Measurements from ENCODE around the gene KDM4C.

KDM4C gene

DNA sequence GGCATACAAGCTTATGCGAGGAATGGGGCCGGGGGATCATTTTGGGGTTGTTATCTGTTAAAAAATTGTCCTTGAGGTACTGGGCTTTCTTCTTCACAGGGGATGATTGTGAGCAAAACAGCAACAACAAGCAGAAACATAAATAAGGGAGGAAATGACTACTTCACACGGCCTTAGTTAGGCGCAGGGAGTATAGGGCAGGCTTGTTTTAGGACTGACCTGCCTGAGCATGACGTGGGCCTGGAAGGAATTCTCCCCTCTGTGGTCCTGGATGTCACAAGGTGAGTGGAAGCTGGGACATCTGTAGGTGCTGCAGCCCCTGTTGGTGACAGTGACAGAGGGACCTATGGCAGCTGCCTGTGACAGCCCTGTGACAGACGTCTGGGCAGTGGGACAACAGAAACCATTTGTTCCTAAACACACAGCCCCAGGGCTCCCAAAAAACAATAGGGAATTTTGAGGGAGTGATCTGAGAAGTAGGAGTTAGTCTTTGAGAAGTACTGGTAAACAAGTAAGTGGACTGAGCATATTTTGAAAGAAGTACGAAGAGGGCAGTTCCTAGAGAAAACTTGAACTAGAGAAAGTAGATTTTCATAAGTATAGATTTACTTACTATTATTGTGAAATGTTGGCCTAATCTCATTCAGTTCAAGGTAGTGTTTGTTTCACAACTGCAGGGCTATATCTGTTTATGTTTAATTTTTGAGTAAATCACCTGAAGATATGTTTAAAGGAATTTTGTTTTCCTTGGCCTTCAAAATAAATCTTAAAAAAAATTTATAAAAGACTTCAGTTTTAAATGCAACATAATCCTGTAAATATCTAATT, 113.1 kb downstream of the KDM4C start:
- no peak for DNase-seq

DNA sequence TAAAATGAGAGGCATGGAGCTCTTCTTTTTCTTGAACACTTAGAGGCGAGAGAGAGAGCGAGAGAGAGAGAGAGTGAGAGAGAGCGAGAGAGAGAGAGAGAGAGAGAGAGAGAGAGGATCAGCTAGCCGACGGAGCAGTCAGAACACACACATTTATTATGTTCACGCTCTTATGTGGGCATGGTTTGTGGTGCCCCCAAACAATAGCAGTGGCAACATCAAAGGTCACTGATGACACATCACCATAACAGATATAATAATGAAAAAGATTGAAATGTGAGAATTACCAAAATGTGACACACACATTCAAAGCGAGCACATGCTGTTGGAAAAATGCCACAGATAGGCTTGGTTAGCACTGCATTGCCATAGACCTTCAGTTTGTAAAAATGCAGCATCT, 116.1 kb downstream of the KDM4C start:
- DNase-seq, result no peak

DNA sequence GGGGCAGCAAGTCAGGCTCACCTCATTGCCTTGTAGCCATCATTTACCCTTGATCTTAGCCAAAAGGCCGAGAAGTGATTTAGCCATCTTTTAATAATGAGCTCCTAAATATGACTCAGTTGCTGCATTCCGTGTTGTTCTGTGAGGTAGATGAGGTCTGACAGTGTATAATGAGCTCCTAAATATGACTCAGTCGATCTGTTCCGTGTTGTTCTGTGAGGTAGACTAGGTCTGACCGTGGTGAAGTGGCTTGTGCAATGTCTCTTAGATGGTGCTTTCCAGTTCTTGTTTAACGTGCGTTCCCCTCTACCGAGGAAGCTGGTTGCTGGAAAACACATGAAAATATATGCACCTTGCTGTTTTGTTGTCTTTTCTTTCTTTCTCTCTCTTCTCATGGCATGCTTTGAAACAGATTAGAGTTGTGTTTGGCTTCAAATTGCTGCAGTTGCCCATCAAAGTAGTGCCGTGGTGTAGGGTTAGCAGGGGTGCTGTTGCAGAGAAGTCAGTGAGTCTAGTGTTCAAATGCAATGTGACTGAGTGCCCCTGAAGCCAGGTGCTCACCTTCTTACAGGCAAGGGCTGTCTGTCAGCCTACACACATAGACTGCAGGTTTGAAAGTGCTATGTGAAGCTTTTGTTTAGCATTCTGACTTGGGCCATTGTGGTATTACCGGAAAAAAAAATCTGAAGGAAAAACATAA, 118.6 kb downstream of the KDM4C start:
- no peak for DNase-seq

DNA sequence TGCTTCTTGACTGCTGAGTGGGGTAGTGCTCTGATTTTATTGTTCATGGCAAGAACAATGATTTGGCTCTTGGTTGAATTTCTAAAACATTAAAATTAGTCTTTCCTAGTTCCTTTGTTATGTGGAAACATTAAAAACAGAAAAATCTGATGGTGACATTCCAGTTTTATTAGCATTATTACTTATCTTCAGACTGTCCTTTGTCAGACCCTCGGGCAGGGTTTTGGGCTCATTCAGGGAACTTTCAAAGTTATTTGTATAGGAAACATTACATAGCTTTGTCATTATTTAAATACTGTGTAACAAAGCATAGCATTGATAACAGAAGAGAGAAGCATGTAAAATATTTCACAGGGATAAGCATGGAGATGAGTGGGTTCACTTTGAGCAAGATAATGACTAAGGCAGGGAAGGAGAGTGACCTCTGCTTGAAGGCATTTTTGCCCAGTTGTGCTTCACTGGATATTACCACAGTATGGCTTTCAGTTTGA, 119.9 kb downstream of the KDM4C start:
- DNase-seq, result peak; percentile 93

DNA sequence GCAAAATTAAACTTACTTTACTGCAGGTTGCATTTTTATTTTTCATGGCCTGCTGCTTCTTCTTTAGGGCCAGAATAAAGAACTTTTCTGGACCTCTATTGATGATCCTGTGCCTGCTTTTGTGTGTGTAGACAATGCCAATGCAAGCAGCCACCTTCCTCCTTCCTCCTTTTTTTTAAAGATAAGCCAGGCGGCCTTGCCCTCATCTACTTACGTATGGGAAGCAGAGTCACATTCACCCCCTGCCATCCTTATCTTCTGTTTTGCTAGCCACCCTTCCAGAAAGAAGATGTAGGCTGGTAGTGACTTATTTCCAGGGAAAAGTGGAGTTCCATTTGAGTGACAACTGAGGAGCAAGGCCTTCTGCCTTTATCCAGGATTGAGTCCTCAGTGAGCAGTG, 122.9 kb downstream of the KDM4C start:
- no peak for DNase-seq

DNA sequence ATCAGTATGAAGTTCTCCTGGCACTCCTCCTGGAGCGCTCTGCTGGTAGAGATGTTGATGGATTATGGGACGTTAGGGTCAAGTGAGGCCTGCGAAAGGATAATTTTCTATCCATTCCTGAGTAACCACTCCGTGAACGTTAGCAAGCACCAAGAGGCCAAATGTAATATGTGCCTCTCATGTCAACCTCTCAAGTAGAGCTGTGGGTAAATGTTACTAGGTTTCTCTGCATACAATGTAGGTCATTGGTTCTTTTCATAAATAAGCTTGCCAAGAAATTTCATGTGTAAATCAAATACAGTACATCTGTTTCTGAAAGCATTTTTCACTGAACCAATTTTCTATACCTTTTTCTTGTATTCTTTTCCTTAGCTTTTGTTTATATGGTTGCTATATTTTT, 126.3 kb downstream of the KDM4C start:
- no peak for DNase-seq

DNA sequence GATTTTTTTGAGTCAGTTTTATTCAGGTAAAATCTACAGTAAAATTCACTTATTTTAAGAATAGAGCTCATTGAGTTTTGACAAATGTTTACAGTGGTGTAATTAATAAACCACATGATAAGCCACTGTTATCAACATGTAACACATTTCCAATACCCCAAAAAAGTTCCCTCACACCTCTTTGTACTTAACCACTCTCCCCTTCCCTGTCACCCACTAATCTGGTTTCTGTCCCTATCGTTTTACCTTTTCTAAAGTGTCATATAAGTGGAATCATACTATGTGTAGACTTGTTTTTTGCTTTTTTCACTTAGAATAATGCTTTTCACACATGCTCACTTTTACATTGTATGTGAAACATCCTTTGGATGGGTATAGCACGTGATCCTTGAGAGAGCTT, 127.2 kb downstream of the KDM4C start:
- DNase-seq, result no peak

DNA sequence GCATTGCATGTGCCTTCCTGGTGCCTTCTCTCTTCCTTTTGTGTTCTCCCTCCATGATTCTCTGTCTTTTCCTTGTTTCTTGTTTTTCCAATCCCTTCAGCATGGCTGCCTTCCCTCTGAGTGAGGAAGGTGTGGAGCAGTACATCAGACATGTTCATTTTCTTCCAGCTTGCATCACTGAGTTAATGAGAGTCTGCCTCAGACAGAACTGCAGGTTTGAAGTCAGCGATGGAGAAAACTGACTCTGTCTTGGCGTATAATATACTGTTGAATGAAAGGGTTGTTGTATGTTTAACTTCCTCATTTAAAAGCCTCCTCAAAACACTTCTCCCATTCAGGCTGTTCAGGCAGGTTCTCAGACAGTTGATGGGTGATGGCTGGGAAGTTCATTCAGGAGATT, 129.3 kb downstream of the KDM4C start:
- no peak for DNase-seq

DNA sequence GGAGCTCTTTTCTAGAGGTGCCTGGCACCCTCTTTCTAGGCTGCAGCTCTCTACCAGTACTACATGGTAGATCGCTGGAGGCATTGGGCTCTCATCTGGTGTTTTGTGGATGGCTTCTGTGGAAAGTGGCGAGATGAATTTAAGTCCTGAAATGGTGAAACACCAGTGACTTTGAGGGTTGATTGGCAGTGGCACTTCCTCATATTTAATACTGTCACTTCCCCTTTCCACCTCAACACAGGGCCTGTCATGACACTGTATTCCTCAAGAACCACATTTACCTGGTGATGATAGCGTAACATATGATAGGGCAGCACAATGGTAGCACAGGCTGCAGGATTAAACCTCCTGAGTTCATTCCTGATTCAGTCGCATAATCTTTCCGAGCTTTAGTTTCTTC, 132.1 kb downstream of the KDM4C start:
- DNase-seq, result no peak

DNA sequence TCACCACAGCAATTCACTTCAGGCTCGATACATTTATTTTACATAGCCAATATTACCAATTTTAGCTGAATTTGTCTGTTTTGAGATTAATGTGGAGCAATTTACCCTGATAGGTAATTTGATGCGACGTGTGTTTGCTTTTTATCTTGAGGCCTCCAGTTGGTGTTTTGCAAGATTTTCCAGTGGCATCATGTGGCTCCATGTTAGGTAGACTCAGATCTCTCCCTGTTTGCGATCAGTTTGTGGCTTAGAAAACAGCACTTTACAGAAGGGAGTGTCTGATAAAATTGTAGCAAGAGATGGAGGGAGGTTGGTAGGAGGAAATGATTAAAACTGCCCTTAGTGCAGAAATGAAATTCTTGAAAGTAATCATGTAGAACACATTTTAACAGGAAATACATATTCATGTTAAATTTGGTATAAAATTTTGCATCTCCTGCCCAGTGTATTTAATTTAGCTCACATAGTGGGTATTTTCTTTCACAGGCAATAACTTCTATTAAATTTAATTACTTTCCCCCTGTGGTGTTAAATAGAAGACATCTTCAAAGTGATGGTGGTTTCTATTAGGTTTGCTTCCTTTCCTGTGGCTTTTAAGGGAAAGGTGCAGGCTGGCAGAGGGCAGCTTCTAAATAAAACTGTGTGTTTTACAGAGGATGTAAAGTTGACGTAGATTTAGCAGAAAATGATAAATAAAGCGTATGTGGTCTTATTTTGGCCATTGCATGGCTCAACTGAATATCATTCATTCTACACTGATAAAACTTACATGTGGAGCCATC, 135.8 kb downstream of the KDM4C start:
- DNase-seq, result no peak

DNA sequence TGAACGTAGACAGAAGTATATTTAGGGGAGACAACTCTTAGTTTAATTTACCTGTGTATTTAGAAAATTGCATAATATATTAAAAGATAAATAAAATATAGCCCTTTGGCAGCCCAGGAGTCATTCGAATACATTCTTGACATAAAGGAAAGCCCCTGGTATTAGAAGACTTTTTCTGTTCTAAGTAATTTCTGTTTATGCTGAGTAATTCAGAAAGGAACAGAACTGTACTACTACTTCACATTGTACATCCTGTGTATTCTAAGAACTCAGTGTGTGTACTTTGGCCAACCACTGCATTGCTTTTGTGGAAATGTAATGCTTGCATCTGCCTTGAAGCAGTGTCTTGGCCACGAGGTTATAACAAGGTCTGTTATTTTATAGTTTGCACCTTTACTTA, 136.4 kb downstream of the KDM4C start:
- no peak for DNase-seq

DNA sequence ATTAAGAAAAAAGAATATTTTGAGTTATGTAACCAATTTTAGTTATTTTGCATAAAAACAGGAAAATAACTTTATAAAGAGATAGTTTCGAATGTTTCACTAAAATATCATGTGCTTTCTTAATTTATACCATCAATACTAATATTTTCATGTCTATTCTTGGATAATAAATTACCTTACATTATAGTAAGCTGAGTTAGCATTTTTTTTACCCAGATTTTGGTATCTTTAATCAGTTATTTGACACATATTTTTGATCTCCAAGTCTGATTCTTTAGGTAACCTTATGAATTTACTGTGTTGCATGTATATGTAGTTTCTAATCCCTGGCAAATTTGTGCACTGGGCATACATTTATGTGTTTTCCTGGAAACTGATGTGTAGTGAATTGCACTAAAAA, 138.0 kb downstream of the KDM4C start:
- DNase-seq, result no peak

DNA sequence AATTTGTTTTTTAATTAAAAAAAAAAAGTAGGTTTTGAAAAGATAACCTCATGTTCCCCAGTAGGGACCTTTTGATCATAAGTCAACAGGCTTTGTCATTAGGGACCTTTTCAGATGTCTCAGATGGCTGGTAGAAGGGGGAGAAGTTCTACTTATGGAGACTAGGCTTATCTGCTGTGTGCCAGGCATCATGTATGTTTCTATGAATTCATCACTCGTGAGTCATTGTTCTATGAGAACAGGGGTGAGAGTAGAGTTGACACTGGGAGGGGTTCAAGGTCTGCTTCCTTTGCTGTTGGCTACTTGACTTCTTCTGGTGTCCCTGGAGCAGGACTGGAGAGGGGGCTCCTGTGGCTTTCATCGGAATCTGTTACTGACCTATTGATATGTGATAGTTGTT, 138.8 kb downstream of the KDM4C start:
- DNase-seq, result no peak

DNA sequence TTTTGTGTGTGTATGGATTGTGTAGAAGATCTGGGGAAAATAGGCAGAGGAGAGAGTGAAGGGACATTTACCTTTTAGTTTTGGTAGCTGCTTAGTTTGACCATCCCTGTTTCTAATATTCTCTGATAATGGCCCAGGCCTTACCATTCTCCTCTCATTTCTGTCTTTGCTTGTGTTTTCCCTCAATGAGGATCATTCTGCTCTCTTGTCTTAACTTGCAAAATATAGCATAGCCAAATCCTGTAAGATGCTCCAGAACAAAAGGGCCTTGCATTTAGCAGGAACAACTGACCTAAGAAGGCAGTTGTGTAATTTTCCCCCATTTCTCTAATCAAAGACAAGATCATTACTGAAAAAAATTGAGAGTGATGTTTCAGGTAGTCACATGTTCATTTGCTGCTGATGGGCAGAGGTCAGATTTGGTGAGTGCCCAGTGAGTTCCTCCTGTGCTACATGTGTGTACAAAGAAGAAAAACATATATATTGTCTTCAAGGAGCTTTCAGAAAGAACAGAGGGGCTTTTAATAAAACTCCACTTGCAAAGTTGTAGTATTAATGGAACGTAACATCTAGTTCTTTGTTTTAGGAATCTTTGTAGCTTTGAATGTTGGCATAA, 139.5 kb downstream of the KDM4C start:
- DNase-seq, result no peak

DNA sequence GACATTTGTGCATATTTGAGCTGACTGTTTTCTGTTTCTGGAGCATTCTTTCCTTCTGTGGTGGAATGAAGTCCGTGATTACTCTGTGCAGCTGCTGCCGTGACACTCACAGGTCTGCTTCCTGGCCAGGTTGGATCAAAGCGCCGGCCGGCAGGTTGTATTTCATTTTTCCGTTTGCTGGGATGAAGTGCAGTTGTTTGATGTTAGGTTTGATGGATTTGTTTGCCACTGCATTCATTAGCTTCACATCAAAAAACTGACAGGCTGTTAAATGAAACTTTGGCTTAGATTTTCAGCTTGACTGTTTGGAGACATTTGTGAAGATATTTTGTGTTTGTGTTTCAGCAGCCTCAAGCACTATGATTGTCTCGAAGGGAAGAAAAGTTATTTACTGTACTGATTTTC, 140.1 kb downstream of the KDM4C start:
- no peak for DNase-seq

DNA sequence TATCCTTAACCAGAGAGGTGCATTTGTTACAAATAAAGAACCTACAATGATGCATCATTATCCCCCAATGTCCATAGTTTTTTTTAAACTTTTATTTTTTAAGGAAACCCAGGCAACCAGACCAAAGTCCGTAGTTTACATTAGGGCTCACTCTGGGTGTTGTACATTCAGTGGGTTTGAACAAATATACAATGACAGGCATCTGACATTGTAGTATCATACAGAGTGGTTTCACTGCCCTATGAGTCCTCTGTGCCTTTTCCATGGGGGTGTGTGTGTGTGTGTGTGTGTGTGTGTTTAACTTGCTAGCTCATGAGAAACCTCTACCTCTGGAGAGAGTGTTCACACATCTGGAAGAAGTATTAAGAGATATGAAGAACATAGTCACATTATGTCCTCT, 141.5 kb downstream of the KDM4C start:
- no peak for DNase-seq

DNA sequence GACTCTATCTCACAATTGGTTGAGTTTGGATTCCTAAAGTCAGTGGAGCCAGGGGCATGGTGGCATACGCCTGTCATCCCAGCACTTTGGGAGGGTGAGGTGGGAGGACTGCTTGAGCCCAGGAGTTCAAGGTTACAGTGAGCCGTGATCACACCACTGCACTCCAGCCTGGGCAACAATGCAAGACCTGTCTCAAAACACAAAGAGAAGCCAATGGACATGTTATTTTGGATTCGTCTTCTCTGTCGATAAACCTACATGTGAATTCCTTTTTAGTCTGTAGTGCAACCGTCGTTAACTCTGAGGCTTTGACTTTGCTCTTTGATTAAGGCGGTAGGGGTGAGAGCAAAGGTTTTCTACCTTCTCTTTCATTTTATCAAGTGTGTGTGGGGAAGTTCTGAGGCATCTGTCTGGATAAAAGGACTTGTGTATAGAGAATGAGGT, 142.7 kb downstream of the KDM4C start:
- DNase-seq, result no peak

DNA sequence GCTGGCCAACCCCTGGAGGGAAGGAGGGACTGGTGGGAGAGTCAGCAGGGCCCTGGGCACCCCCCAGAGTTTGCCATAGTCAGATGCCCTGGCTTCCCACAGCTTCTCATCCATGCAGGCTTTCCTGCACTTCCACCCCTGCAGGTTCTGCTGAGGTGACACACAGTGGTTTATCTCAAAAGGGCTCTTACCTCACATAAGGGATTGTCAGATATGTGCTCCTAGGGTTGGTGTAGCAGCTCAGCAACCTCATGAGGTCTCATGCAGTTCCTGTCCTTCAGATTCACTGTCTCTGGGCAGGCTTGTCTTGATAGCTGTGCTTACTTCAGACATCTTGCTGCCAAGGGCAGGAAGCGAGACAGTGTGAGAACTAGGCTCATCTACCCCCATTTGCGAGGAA, 143.4 kb downstream of the KDM4C start:
- DNase-seq, result no peak

DNA sequence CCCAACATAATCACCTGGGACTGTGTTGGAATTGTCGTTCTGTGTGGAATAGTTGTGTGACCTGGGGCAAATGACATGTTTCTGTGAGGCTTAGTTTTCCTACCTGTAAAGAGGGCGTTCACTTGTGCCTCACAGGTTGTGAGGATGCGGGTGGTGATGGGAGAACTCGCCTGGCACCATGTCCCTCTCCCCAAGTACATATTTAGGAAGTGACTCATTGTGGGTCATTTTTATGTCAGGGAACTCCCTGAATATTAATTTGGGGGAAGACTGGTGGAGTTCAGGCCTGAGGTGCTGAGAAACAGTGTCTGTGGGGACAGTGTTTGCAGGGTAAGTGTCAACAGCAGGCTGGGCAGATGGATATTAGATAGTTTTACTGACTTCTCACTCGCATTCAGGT, 144.7 kb downstream of the KDM4C start:
- DNase-seq, result no peak

DNA sequence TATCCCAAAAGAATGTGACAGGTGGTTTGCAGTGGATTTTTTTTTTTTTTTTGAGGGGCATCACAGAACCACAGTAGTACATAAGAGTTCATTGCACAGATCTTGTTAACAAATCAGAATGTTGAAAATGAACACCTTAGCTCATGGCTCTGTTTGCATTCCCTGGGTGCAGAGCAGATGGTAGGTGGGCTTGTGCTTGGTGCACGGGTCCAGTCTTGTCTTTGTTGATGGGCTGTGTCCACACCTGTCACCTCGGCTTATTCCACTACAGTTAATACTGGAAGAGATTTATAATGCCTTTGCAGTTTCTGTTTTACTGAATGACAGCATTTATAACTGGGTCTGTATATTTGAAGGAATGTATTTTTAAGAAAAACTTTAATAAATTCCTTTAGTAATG, 146.6 kb downstream of the KDM4C start:
- no peak for DNase-seq

DNA sequence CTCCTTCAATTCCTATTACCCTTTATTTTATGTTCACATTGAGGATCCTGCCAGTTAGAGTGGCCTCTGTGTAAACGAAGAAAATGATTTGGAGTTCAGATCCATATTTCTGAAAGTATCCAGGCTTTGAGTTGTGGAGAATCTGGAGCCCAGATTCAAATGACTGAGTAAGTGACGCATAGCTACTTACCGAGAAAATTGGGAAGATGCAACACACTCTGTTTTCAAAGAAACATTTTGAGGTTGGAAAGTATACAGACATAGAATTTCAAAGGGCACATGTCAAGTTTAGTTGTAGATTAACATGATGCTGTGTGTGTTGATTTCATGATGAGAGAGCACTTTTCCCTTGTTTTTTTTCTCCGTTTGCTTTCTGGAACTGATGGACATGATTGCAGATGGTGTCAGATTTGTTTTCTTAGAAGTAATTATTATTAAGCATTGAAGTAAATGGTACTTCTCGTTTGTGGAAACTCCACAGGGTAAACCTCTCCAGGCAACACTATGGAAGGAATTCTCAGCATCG, 148.1 kb downstream of the KDM4C start:
- no peak for DNase-seq

DNA sequence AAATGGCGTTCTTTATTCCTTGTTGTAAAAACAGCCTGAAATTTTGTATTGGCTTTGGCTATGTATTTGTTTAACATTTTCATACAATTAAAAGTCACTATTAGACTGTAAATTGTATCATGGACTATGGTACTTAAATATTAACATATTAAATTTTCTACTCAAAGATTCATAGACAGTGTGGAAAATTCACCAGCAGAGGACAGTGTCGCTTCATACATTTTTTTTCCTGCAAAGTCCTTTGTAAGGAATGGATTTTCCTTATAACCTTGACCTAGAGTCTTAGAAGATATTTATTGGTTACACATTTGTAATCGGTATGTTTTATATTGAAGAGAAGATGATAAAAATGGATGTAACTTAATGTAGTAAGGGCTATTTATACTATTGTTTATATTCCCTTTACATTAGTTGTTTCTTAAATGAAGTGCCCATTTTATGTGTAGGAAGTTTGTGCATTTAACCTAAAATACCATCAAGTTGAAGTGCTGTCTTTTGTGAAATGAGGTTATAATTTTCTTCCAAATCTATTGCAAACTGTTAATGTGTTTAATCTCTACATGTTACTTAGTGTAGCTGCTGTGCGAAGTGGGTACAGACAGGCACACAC, 150.1 kb downstream of the KDM4C start:
- DNase-seq, result peak; percentile 53

All from kidney glomerular epithelial cell (primary cell).